ENCODE data around the gene CSN2.
"Not testable (repeated sequence)": the region's sequence is repeated elsewhere in the genome, so short reads cannot be mapped to it uniquely, and the experiment has no call there.

The CSN2 gene, protein sequence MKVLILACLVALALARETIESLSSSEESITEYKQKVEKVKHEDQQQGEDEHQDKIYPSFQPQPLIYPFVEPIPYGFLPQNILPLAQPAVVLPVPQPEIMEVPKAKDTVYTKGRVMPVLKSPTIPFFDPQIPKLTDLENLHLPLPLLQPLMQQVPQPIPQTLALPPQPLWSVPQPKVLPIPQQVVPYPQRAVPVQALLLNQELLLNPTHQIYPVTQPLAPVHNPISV

DNA sequence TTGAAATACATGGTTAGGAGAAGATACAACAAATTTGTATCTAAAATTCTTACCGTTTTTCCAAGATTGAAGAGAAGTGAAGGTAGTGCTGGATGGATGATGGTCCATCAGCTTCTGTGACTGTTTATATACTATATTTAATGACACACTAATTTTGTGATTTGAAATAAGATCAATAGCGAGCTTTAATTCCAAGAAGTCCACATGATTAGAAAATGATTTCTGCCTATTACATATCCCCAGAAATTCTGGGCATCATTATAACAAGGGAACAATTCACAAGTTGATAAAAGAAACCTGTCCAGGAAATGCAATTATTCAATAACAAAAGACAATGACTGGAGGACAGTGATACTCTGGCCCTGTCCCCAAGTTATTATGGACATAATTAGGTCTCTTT lies at the start of gene CSN2:
Gene CSN2, minus strand, starts transcription at position 101 of the 400 bp plus-strand sequence. CDS start 4,733 bp downstream, outside the sequence.
- DNase-seq (ENCODE audit: low spot score): no peak

DNA sequence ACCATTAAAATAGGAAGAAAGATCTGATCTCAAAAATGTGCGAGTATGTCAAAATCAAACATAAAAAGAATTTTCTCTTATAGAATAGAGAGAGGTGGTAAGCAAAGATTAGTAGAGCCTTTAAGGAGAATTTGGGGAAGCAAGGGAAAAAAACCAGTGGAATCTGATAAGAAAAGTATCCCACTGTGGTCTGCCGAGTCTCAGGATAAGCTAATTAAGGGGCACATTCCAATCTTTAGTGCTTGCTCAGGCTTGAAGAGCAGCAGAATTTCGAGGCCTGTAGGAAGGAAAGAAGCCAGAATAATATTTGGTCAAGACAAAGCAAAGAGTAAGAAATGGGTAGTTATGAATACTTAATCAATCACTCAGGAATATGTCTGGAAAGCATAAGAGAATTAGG lies 43.2 kb upstream of the CSN2 start:
- no peak for DNase-seq (ENCODE audit: low spot score)

DNA sequence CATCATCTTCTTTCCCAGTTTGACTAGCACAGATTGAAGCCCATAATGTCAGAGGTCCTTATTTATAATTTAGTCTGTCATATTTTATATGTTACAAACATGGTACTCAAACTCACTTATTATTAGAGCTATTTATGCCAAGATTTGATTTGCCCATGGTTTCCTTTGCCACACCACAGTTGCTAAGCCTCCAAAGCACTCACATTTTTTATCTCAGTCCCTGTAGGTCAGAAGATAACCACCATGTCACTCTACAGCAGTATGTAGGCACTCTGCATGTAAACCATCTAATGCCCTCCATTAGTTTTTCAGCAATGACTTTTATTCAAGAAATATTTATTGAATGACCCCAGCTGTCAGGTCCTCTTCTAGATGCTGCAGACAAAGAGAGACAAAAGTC lies 37.0 kb upstream of the CSN2 start:
- DNase-seq (ENCODE audit: low spot score): no peak

- DNase-seq (ENCODE audit: low spot score): no peak
Measured at GRCh38 chr4:70000711-70001110, 35.2 kb upstream of the CSN2 start.

DNA sequence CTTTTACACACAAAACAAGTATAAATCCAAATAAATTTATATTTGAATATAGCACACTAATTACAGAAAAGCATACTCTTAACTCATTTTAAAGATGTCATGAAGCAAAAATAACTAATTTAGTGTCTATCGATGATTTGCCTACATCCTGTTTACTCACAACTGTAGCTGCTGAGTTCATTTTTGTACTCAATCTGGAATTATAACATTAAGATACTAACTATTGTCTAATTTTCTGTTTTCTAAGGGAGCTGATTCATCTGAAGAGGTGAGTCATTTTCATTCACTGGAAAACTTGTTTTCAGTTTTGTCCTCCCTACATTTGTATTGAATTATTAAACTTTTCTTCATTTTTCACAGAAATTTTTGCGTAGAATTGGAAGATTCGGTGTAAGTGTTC lies 33.9 kb upstream of the CSN2 start:
- no peak for DNase-seq (ENCODE audit: low spot score)

GRCh38 chr4:69995526-69996016 lies 30.0 kb upstream of the CSN2 start, which contains the start of gene STATH:
Gene STATH (plus strand): TSS chr4:69995966. CDS start chr4:69998438, 2,472 bp downstream.
- DNase-seq (ENCODE audit: low spot score): no peak

DNA sequence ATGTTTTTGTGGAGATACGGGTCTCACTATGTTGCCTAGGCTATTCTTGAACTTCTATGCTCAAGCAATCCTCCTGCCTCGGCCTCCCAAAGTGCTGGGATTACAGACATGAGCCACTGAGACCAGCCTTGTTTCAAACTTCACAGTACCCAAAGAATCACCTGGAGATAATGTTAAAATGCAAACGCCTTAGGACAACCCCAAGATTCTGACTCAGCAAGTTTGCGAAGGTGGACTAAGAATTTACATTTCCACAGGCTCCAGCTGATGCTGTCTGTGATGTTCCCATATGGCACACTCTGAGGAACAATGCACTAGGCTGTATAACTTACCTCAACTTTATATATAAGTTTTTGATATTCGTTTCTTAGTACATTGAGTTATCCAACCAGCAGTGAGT lies 29.3 kb upstream of the CSN2 start:
- DNase-seq (ENCODE audit: low spot score): no peak

GRCh38 chr4:69991016-69991415 lies 25.5 kb upstream of the CSN2 start:
- no peak for DNase-seq (ENCODE audit: low spot score)

DNA sequence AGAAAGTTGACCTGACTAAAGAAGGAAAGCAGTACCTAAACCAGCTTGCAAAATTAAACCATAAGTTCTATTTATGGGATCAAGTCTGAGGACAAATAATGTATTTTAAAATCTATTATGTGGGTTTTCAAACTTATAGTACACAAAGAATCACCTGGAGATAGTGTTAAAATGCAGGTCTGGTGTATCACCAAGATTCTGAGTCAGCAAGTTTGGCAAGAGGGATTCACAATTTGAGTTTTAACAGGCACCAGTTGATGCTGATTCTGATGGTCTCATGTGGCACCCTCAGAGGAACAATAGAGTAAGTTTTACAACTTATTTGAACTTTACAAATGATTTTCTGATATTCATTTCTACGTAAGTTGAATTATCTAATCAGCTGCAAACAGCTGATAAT lies 21.1 kb upstream of the CSN2 start:
- no peak for DNase-seq (ENCODE audit: low spot score)

DNA sequence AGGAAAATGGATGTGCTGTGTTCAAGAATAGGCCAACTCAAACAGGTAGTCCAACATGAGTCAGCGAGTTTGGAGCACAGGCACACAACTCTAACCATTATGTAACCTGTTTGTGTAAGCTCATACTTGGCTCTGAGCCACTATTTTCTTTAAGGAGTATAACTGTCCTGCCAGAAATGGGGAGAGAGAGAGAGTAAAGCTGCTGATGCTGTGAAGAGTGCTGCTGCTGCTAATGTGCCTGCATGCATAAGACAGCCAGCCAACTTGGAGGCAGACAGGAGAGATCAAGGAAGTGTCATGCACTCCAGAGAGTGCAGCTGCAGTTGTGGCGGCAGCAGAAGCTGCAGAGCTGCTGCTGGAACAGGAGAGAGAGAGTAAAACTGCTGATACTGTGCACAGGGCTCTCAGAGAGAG lies 18.5 kb upstream of the CSN2 start:
- DNase-seq (ENCODE audit: low spot score): no peak

GRCh38 chr4:69977582-69977981 lies 12.1 kb upstream of the CSN2 start:
- no peak for DNase-seq (ENCODE audit: low spot score)

DNA sequence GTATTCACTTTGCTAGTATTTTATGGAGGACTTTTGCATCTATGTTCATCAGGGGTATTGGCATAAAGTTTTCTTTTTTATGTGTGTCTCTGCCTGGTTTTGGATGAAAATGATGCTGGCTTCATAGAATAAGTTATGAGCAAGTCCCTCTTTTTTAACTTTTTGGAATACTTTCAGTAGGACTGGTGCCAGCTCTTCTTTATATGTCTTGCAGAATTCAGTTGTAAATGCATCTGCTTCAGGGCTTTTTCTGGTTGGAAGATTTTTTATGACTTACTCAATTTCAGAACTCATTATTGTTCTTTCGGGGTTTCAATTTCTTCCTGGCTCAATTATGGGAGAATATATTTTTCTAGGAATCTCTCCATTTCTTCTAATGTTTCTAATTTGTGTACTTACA lies 9.1 kb upstream of the CSN2 start:
- DNase-seq (ENCODE audit: low spot score): no peak

- no peak for DNase-seq (ENCODE audit: low spot score)
Measured at GRCh38 chr4:69970071-69970470, 4.5 kb upstream of the CSN2 start.

- DNase-seq (ENCODE audit: low spot score): no peak
Measured at GRCh38 chr4:69957209-69957608, 8.3 kb downstream of the CSN2 start.

- DNase-seq (ENCODE audit: low spot score): no peak
Measured at GRCh38 chr4:69951602-69952001, 13.9 kb downstream of the CSN2 start.

DNA sequence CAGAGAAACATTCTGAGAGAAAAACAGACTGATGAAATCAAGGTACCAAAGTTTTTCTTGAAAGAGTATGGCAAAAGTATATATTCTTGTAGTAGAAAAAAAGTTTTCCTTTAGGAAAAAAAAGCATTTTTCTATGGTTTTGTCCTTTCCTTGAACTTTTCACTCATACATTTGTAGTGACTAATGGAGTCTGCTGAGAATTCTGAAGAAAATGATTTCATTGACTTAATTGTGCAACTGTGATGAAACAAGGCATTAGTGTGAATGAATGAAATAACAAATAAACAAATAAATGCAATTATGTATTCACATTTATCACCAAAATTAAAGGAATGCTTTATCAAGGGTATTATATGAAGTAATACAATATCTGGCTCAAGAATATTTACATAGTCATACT lies 29.0 kb downstream of the CSN2 start:
- DNase-seq (ENCODE audit: low spot score): no peak

DNA sequence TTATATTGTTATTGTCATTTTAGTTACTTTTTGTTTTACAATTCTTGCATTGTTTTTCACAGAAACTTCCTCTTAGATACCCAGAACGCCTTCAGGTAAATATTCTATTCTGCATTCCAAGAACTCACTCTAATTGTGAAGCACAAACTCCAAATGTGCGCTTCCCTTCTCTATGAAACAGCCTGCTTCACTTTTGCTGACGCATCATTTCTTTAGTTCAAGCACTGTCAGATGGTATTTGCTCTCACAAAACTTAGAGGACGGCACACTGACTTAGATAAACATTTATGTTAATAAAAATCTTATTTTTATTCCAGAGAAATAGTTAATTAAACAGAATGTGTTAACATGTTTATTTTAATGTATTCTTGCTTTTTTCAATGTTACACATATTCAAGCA lies 31.4 kb downstream of the CSN2 start:
- no peak for DNase-seq (ENCODE audit: low spot score)

GRCh38 chr4:69930768-69931167 lies 34.8 kb downstream of the CSN2 start, which contains the start of gene CSN1S1:
Gene CSN1S1 (plus strand): TSS chr4:69931068. CDS start chr4:69932556, 1,488 bp downstream.
- DNase-seq (ENCODE audit: low spot score): no peak

DNA sequence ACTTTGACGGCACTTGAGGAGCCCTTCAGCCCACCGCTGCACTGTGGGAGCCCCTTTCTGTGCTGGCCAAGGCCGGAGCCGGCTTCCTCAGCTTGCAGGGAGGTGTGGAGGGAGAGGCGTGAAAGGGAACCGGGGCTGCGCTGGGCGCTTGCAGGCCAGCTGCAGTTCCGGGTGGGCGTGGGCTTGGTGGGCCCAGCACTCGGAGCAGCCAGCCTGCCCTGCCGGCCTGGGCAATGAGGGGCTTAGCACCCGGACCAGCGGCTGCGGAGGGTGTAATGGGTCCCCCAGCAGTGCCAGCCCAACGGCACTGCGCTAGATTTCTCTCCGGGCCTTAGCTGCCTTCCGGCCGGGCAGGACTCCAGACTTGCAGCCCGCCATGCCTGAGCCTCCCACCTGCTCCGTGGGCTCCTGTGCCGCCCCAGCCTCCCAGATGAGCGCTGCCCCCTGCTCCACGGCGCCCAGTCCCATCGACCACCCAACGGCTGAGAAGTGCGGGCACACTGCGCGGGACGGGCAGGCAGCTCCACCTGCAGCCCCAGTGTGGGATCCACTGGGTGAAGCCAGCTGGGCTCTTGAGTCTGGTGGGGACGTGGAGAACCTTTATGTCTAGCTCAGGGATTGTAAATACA lies 41.6 kb downstream of the CSN2 start:
- not testable (repeated sequence) for DNase-seq (ENCODE audit: low spot score)

GRCh38 chr4:69920874-69921273 lies 44.7 kb downstream of the CSN2 start:
- DNase-seq (ENCODE audit: low spot score): no peak

DNA sequence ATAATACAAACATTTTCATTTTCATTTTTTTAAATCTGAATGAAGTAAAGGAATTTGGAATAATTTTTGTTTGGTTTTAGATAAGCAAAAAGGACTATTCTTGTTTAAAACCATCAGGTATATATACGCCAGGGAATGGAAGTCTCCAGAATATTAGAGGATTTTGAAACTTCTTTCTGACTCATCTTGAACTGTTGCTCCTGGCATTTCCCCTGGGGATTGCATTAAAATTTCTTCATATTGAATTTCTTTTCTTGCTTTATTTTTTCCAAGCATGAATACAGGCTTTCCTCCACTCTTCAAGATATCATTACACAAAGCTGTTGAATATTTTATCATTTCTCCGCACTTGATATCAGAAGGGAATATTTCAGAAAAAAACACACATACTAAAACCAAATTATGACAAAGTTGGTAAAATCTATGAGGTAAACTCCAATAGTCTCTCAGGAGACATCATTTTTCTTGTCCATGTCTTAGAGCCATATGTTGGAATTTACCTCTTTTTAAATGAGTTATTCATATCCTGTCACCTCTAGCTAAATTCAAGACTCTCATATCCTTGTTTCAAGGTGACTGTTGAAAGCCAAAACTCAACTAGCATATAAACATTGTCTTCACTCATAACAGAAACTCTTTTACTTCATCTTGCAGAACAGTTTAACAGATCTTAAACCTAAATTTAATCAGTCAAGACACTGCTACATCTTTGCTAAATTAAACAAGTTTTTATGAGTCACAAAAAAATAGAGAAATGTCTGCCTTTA lies 55.3 kb downstream of the CSN2 start:
- no peak for DNase-seq (ENCODE audit: low spot score)

DNA sequence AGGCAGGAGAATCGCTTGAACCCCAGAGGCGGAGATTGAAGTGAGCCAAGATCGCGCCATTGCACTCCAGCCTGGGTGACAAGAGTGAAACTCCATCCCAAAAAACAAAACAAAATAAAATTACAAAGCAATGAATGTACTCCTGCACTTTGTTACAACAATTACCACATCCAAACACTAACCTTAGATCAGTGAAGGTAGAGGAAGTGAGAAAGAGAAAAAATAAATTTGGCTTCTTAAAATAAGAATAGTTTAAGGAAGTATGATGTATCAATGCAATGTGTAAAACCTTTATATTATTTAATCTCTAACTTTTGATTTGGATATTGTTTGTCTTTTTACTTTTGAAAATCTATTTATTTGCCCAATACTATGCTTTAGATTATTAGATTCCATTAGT lies 56.3 kb downstream of the CSN2 start:
- DNase-seq (ENCODE audit: low spot score): no peak

- DNase-seq (ENCODE audit: low spot score): no peak
Measured at GRCh38 chr4:69907151-69907550, 58.4 kb downstream of the CSN2 start.

Measured in AG08395 (cell line).